ENCODE measurements around the gene PAOX.

The PAOX gene

DNA sequence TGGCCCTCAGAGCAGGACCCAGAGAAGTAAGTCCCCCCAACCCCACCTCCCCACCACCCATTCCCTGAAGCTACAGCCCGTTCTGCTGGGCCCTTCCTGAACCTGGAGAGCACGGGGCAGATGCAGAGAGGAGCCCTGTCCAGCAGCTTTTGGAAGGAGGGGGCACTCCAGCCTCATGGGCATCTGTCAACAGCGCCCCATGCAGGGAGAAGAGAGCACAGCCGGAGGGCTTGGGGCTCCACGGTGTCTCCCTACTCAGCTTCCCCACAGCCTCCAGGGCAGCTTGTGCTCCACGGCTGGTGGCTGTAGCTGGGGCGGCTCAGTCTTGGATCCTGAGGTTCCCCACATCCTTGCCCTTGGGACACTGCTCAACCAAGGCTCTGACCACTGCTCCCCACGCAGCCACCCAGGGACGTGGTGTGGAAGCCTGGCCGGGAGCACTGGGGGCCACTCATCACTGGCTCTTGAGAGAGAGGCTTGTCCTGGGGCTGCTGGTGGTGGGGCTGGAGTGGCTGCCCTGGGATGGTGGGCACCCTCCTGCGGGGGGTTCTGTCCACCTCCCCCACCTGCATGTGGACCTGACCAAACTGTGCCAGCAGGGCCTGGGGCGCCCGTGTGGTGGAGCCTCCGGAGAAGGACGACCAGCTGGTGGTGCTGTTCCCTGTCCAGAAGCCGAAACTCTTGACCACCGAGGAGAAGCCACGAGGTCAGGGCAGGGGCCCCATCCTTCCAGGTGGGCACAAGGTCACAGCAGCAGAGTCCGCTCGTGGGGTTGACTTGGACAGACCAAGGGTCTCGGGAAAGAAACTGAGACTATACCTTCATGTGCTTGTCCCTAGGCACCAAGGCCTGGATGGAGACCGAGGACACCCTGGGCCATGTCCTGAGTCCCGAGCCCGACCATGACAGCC lies 27.4 kb upstream of the PAOX start:
- H3K27me3 ChIP-seq (replicated peaks; ENCODE audit: control insufficient read depth, insufficient read depth, low read length) = no peaks in the 10 kb centered on the region; the same call in 1 of the 2 replicates
- DNase-seq (ENCODE audit: extremely low read depth, insufficient read length) = no peak
- H3K36me3 ChIP-seq (ENCODE audit: control insufficient read depth, insufficient read depth, low read length) = no peaks in the 10 kb centered on the region; the same call in 1 of the 2 replicates
- no peak overlapping the region for H3K4me3 ChIP-seq (replicated peaks; ENCODE audit: low read depth, low read length)
- TF ChIP-seq, protein P1, sequence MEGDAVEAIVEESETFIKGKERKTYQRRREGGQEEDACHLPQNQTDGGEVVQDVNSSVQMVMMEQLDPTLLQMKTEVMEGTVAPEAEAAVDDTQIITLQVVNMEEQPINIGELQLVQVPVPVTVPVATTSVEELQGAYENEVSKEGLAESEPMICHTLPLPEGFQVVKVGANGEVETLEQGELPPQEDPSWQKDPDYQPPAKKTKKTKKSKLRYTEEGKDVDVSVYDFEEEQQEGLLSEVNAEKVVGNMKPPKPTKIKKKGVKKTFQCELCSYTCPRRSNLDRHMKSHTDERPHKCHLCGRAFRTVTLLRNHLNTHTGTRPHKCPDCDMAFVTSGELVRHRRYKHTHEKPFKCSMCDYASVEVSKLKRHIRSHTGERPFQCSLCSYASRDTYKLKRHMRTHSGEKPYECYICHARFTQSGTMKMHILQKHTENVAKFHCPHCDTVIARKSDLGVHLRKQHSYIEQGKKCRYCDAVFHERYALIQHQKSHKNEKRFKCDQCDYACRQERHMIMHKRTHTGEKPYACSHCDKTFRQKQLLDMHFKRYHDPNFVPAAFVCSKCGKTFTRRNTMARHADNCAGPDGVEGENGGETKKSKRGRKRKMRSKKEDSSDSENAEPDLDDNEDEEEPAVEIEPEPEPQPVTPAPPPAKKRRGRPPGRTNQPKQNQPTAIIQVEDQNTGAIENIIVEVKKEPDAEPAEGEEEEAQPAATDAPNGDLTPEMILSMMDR (IDR thresholded peaks at IDR 0.05; ENCODE audit: insufficient read depth, low read length, poor library complexity, severe bottlenecking) = no peak

DNA sequence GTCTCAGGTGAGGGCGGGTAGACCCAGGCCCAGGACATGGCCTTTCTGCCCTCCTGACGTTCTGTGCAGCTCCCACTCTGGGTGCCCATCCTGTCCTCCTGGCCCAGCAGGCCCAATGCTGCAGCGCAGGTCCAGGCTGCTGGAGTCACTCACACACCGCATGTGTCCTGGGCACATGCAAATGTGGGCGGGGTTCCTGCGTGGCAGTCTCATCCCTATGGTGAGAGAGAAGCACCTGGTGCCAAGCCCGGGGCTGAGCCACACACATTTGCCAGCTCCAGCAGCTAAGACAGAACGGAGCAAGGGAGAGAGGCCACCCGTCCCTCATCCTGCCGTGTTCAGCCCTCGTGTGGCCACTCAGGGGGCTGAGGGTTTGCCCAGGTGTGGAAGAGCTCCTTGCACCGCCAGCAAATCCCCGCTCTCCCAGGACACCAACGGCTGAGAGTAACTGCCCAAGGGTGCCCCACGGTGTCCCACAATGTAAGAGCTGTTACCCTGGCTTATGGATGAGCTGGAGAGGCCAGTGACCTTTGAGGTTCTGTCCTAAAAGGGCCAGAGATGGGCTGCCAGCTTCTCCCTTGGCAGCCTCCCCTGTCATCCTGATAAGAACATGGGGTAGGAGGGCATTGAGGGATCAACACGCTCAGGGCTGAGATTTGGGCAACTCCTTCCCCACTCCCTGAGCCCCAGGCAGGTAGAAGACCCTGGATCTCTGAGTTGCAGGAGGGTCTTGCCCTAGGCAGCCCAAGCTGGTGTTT lies 25.7 kb upstream of the PAOX start:
- TF ChIP-seq, protein P1 (IDR thresholded peaks at IDR 0.05; ENCODE audit: insufficient read depth, low read length, poor library complexity, severe bottlenecking) = no peak
- H3K27me3 ChIP-seq (replicated peaks; ENCODE audit: control insufficient read depth, insufficient read depth, low read length) = no peaks in the 10 kb centered on the region; the same call in 1 of the 2 replicates
- no peak for DNase-seq (ENCODE audit: extremely low read depth, insufficient read length)
- no peaks in the 10 kb centered on the region; the same call in 1 of the 2 replicates for H3K36me3 ChIP-seq (ENCODE audit: control insufficient read depth, insufficient read depth, low read length)
- H3K4me3 ChIP-seq (replicated peaks; ENCODE audit: low read depth, low read length) = no peak overlapping the region

DNA sequence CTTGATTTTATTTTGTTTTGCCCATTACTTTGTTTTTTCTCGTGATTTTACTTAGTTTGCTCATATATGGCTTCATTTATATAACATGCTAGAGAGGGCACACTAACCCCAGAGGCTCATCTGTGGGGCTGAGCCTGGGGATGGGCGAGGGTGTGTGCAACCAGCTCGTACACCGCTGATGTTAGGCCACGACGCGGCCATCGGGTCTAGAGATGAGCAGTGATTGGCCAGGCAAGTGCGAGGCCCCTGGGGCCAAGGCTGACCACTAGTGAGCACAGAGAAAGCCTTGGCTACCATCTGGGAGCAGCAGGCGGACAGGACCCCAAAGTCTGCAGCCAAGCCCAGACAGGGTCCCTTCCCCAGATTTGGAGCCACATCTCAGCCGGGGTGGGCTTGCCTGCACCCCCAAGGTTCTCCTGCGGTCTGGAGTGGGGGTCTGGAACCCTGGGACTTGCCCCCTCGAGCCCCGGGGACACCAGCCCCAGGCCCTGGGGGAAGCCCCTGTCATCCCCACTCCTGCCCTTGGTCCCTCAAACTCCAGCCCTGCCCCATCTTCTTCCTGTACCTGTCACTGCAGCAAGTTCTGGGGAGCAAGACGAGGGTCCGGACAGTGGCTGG lies 25.0 kb upstream of the PAOX start:
- TF ChIP-seq, protein P1 (IDR thresholded peaks at IDR 0.05; ENCODE audit: insufficient read depth, low read length, poor library complexity, severe bottlenecking) = no peak
- Histone ChIP-seq H3K27me3 (replicated peaks; ENCODE audit: control insufficient read depth, insufficient read depth, low read length) (no peaks in the 10 kb centered on the region; the same call in 1 of the 2 replicates), H3K36me3 (ENCODE audit: control insufficient read depth, insufficient read depth, low read length) (no peaks in the 10 kb centered on the region; the same call in 1 of the 2 replicates), H3K4me3 (replicated peaks; ENCODE audit: low read depth, low read length) (no peak overlapping the region)
- no peak for DNase-seq (ENCODE audit: extremely low read depth, insufficient read length)

DNA sequence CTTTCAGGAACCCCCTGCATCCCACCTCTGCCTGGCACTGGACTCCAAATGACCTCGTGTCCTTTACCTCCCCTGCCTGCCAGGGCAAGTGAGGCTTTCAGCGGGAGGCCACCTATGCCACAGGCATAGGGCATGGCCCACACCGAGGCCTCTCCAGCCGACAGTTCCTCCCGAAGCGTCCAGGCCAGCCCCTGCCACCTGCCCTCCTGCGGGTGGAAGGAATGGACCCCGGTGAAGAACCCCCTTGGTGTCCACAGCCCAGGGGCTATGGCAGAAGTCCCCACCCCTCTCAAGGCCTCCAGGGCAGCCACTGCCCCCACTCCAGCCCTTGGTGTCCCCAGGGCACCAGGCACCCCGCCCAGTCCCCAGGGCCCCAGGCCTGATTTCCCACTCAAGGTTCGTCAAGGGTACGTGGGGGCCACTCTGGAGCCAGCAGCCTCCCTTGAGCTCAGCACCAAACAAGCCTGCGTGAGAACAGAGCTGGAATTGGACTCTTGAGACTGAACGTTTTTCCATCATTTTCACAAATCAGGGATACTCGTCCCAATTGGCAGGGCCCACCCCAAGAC lies 24.3 kb upstream of the PAOX start:
- Histone ChIP-seq H3K4me3 (replicated peaks; ENCODE audit: low read depth, low read length) (no peak overlapping the region), H3K27me3 (replicated peaks; ENCODE audit: control insufficient read depth, insufficient read depth, low read length) (no peaks in the 10 kb centered on the region; the same call in 1 of the 2 replicates)
- DNase-seq (ENCODE audit: extremely low read depth, insufficient read length) = no peak

DNA sequence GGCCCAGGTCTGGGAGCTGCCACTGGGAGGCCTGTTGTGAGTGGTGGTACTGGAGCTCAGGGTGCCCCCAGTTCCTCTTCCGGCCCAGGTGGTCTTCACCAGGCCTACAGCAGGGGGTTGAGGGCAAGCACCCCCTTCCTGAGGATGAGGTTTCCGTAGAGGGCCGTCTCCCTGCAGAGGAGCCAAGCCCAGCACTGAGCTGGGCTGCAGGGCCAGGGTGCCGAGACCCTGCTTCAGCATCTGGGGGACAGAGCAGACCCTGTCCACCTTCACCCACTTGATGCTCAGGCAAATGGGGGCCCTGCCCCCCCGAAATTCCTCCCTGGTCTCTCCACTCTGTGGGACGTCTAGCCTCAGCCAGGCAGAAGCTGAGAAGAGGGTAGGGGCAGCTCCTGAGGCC lies 23.8 kb upstream of the PAOX start:
- TF ChIP-seq, protein P1 (IDR thresholded peaks at IDR 0.05; ENCODE audit: insufficient read depth, low read length, poor library complexity, severe bottlenecking) = no peak
- H3K4me3 ChIP-seq (replicated peaks; ENCODE audit: low read depth, low read length) = no peak overlapping the region
- no peaks in the 10 kb centered on the region for H3K27me3 ChIP-seq (replicated peaks; ENCODE audit: control insufficient read depth, insufficient read depth, low read length)
- H3K36me3 ChIP-seq (ENCODE audit: control insufficient read depth, insufficient read depth, low read length) = no peaks in the 10 kb centered on the region; the same call in 1 of the 2 replicates
- DNase-seq (ENCODE audit: extremely low read depth, insufficient read length) = no peak

More for the DNA sequence above, 24.3 kb upstream of the PAOX start:
- H3K36me3 ChIP-seq (ENCODE audit: control insufficient read depth, insufficient read depth, low read length) = no peaks in the 10 kb centered on the region; the same call in 1 of the 2 replicates
- TF ChIP-seq, protein P1 (IDR thresholded peaks at IDR 0.05; ENCODE audit: insufficient read depth, low read length, poor library complexity, severe bottlenecking) = no peak

Data from GM06990 (cell line).